ENCODE data around the gene HRH1. TPM values are rescaled to one million over a fixed set of nuclear protein-coding genes. Genes with fewer than 3 reads are reported as not detected.
A peak's percentile ranks its signal among the peaks of the same experiment; 100 is the strongest.

The HRH1 gene
- total RNA-seq, 4 donors from 2014 or later, result 0.75 to 1.2 (median 0.98) TPM

GRCh38 chr3:11276901-11277300 lies 122.6 kb downstream of the HRH1 start:
- ATAC-seq, result no peak
- in situ Hi-C loops (cut with MboI; ENCODE audit: low sequenced_read_pairs in 4 of 4), result no loop called here

DNA sequence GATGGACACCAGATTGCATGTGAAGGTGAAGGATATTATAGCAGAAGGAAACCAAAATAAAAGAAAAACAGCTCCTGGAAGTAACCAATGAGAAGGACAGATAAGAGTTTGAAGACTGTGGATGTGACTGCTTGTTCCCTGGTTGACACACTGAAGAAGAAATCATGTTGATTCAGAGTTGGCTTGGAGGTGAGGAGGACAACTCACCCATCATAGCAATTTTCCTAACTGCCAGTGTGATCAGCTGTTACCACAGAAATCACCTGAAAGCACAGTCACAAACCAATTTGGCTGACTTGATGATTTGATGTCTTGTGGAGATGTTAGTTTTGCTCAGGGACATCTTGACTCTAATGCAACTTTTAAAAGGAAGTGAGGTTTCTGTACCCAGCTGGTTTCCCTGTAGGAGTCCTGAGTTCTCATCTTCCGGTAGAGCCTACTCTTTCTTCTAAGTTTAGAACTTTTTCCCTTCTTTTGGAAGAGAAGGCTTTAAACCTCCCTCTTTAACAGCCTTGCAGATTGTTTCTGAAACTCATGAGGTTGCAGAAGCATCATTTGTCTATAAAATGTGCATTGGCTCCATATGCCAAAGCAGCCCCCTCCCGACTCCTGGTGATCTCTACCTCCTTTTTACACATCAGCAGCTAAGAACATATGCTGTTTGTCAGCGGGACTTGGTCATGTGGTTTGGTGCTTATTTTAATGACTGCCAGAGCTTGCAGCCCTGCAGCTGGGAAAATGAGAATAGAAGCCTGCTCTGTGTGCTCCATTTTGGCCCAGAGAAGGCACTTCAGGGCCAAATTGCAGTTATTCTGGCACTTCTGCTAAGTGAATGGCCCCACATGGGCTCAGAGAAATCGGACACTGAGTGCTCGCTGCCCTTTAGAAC lies 128.2 kb downstream of the HRH1 start:
- ATAC-seq, result peak; percentile 95 to 97
- Histone ChIP-seq H3K36me3 (no peaks in the 10 kb centered on the region), H3K4me1 (peaks cover 34% of the 10 kb centered on the region in 2 donors), H3K27ac (peak overlapping the region; percentile 72 to 81 (median 76)), H3K27me3 (no peaks in the 10 kb centered on the region), H3K9me3 (no peaks in the 10 kb centered on the region), H3K4me3 (no peak overlapping the region)
- in situ Hi-C loops (cut with MboI; ENCODE audit: low sequenced_read_pairs in 4 of 4), result no loop called here
- peak; percentile 47 to 78 for DNase-seq
- intact Hi-C loops (cut with DNase I; ENCODE audit: low total_unique reads), result no loop called here
- TF ChIP-seq, protein P1, sequence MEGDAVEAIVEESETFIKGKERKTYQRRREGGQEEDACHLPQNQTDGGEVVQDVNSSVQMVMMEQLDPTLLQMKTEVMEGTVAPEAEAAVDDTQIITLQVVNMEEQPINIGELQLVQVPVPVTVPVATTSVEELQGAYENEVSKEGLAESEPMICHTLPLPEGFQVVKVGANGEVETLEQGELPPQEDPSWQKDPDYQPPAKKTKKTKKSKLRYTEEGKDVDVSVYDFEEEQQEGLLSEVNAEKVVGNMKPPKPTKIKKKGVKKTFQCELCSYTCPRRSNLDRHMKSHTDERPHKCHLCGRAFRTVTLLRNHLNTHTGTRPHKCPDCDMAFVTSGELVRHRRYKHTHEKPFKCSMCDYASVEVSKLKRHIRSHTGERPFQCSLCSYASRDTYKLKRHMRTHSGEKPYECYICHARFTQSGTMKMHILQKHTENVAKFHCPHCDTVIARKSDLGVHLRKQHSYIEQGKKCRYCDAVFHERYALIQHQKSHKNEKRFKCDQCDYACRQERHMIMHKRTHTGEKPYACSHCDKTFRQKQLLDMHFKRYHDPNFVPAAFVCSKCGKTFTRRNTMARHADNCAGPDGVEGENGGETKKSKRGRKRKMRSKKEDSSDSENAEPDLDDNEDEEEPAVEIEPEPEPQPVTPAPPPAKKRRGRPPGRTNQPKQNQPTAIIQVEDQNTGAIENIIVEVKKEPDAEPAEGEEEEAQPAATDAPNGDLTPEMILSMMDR (IDR thresholded peaks at IDR 0.05 in 4 of 5, conservative IDR thresholded peaks at IDR 0.05 in 1 of 5), result no peak

More at GRCh38 chr3:11276901-11277300, 122.6 kb downstream of the HRH1 start:
- intact Hi-C loops (cut with DNase I; ENCODE audit: low total_unique reads), result loop anchor here (10.0 kb wide), 1 partner anchor 92 kb away; no protein-coding TSS in a partner anchor
- no peak overlapping the region for H3K27ac ChIP-seq
- TF ChIP-seq POLR2A (IDR thresholded peaks at IDR 0.05), result no peak
- TF ChIP-seq, protein P1 (IDR thresholded peaks at IDR 0.05 in 4 of 5, conservative IDR thresholded peaks at IDR 0.05 in 1 of 5), result no peak
- no peak overlapping the region for H3K4me3 ChIP-seq
- peaks cover 13 to 18% of the 10 kb centered on the region in 2 donors for H3K4me1 ChIP-seq
- DNase-seq, result no peak
- no peaks in the 10 kb centered on the region for H3K9me3 ChIP-seq
- H3K36me3 ChIP-seq, result no peaks in the 10 kb centered on the region
- H3K27me3 ChIP-seq, result no peaks in the 10 kb centered on the region

DNA sequence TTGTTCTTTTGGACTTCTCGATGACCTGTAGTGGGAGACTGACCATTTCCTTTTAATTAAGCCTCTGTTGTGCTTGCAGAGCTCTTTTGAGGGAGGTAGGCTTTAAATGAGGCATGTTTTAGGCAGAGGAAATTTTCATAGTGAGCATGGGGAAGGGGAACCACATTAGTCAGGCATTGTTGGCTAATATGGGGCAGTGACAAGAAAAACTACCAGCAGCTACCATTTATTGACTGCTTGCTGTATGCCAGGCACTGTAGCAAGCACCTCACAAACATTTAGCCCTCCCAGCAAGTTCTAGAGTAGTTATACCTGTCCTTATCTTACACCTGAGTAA lies 128.8 kb downstream of the HRH1 start:
- no peak overlapping the region for H3K4me3 ChIP-seq

DNA sequence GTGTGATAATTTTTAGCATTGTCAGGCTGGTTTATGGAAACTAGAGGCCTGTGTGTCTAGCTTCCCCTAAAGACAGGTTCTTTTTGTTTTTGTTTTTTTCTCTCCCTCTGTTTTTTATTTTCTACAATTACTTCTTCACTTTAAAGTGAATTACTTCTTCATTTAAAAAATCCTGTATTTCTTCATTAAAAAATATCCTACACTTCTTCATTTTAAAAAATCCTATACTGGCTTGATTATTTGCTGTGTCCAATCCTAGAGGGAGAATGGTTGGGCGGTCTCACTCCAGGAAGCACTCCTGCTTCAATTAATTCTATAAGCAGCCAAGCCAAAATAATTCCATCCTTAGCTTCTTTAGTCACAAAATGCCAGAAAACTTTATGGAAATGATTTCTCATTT lies 129.7 kb downstream of the HRH1 start:
- intact Hi-C loops (cut with DNase I; ENCODE audit: low total_unique reads), result no loop called here
- TF ChIP-seq, protein P1 (IDR thresholded peaks at IDR 0.05 in 4 of 5, conservative IDR thresholded peaks at IDR 0.05 in 1 of 5), result no peak
- TF ChIP-seq POLR2A (IDR thresholded peaks at IDR 0.05), result no peak
- no peak for DNase-seq
- in situ Hi-C loops (cut with MboI; ENCODE audit: low sequenced_read_pairs in 4 of 4), result no loop called here
- no peak overlapping the region for H3K4me3 ChIP-seq
- no peak for ATAC-seq
- H3K4me1 ChIP-seq, result peaks cover 49% of the 10 kb centered on the region in 2 donors
- H3K27ac ChIP-seq, result peak overlapping the region in 2 of 4 donors; percentile 78 to 81
- no peaks in the 10 kb centered on the region for H3K9me3 ChIP-seq
- no peaks in the 10 kb centered on the region for H3K36me3 ChIP-seq
- no peaks in the 10 kb centered on the region for H3K27me3 ChIP-seq

More for the DNA sequence above, 128.8 kb downstream of the HRH1 start:
- Histone ChIP-seq H3K4me1 (peaks cover 40% of the 10 kb centered on the region in 2 donors), H3K36me3 (no peaks in the 10 kb centered on the region), H3K27ac (peak overlapping the region; percentile 72 to 81 (median 76)), H3K27me3 (no peaks in the 10 kb centered on the region), H3K9me3 (no peaks in the 10 kb centered on the region)
- no peak for DNase-seq
- in situ Hi-C loops (cut with MboI; ENCODE audit: low sequenced_read_pairs in 4 of 4) (no loop called here), intact Hi-C loops (cut with DNase I; ENCODE audit: low total_unique reads) (no loop called here)
- TF ChIP-seq, protein P1 (IDR thresholded peaks at IDR 0.05 in 4 of 5, conservative IDR thresholded peaks at IDR 0.05 in 1 of 5), result no peak
- TF ChIP-seq POLR2A (IDR thresholded peaks at IDR 0.05), result no peak
- peak in 1 of 2 donors; percentile 11 for ATAC-seq
